Osteoblast (primary cell): Measurements from ENCODE around the gene SNX25. TPM values are rescaled to one million over a fixed set of nuclear protein-coding genes. Genes with fewer than 3 reads are reported as not detected.
A peak's percentile ranks its signal among the peaks of the same experiment; 100 is the strongest.

Source experiments
- DNase-seq: peaks from one replicate; pipeline ENCODE4 v3.0.0; 2011; ENCODE audit warnings: low spot score, mixed read lengths; ENCODE audit not compliant: insufficient read length; ENCODE audit errors: missing footprints
- H2AFZ ChIP-seq: 2 replicates; pipeline ENCODE4 v1.6.0; 2011; ENCODE audit warnings: mild to moderate bottlenecking, low read length
- H3K27ac ChIP-seq: 2 replicates; pipeline ENCODE4 v1.5.1; 2011; ENCODE audit warnings: mild to moderate bottlenecking, low read depth, low read length, moderate library complexity
- H3K27me3 ChIP-seq: 2 replicates; pipeline ENCODE4 v1.6.0; 2012; ENCODE audit warnings: mild to moderate bottlenecking, control low read depth, inconsistent platforms, low read length, moderate library complexity; ENCODE audit not compliant: insufficient read depth
- H3K36me3 ChIP-seq: 2 replicates; pipeline ENCODE4 v1.5.1; 2011; ENCODE audit warnings: mild to moderate bottlenecking, low read length, control low read depth, moderate library complexity; ENCODE audit not compliant: insufficient read depth
- H3K4me1 ChIP-seq: 2 replicates; pipeline ENCODE4 v1.5.1; 2011; ENCODE audit warnings: mild to moderate bottlenecking, low read length, control low read depth, moderate library complexity; ENCODE audit not compliant: insufficient read depth
- H3K4me2 ChIP-seq: 2 replicates; pipeline ENCODE4 v1.6.0; 2011; ENCODE audit warnings: mild to moderate bottlenecking, low read length; ENCODE audit not compliant: insufficient read depth
- H3K4me3 ChIP-seq: fragments of 200-600 bp; sonication (generic); 3 replicates; pipeline ENCODE4 v1.5.1; 2012; ENCODE audit warnings: mild to moderate bottlenecking, low read length, inconsistent platforms; ENCODE audit not compliant: insufficient read depth
- H3K79me2 ChIP-seq: 2 replicates; pipeline ENCODE4 v1.6.0; 2012; ENCODE audit warnings: mild to moderate bottlenecking, low read length, control low read depth, inconsistent platforms; ENCODE audit not compliant: insufficient read depth
- H3K9me3 ChIP-seq: 2 replicates; pipeline ENCODE4 v1.5.1; 2011; ENCODE audit warnings: low read depth, low read length, control low read depth
- H4K20me1 ChIP-seq: 2 replicates; pipeline ENCODE4 v1.6.0; 2012; ENCODE audit warnings: mild to moderate bottlenecking, low read length, control low read depth; ENCODE audit not compliant: insufficient read depth
- CTCF ChIP-seq: IDR thresholded peaks from 2 replicates; pipeline ENCODE4 v1.5.1; 2011; ENCODE audit warnings: mild to moderate bottlenecking, low read depth, low read length, moderate library complexity; ENCODE audit errors: extremely low read depth
- total RNA-seq: library from RNA; depleted of rRNA; stranded (reverse); fragments of >200 nt; gene quantifications from 2 replicates; pipeline ENCODE4 v1.2.3, GENCODE V29; 2012

SNX25 gene
- total RNA-seq, 1 donor = 98.1 TPM

- no peaks in the 10 kb centered on the region for H4K20me1 ChIP-seq
- no peaks in the 10 kb centered on the region for H3K27me3 ChIP-seq
- H3K4me1 ChIP-seq = peaks cover 2% of the 10 kb centered on the region
- H3K79me2 ChIP-seq = no peaks in the 10 kb centered on the region
- H3K4me3 ChIP-seq = no peak overlapping the region
- H2AFZ ChIP-seq = no peak overlapping the region
- DNase-seq = no peak
- no peak overlapping the region for H3K27ac ChIP-seq
- no peak for TF ChIP-seq CTCF
- H3K9me3 ChIP-seq = no peaks in the 10 kb centered on the region
- H3K4me2 ChIP-seq = no peak overlapping the region
- peaks cover 58% of the 10 kb centered on the region for H3K36me3 ChIP-seq
These were observed 142.8 kb downstream of the SNX25 start for GRCh38 chr4:185352202-185352601.

- Histone ChIP-seq H3K27ac (no peak overlapping the region), H3K27me3 (no peaks in the 10 kb centered on the region), H2AFZ (no peak overlapping the region), H3K79me2 (no peaks in the 10 kb centered on the region), H3K9me3 (no peaks in the 10 kb centered on the region), H3K4me1 (peaks cover 7% of the 10 kb centered on the region), H3K4me3 (no peak overlapping the region), H3K36me3 (peaks cover 63% of the 10 kb centered on the region), H4K20me1 (no peaks in the 10 kb centered on the region), H3K4me2 (no peak overlapping the region)
- TF ChIP-seq CTCF = no peak
- DNase-seq = peak; percentile 34
These were observed 143.3 kb downstream of the SNX25 start for GRCh38 chr4:185352741-185353140.

GRCh38 chr4:185357211-185357610 is 147.8 kb downstream of the SNX25 start:
- Histone ChIP-seq H2AFZ (no peak overlapping the region), H3K9me3 (no peaks in the 10 kb centered on the region), H3K27ac (peak overlapping the region; percentile 96), H3K27me3 (no peaks in the 10 kb centered on the region), H3K4me2 (no peak overlapping the region), H4K20me1 (no peaks in the 10 kb centered on the region), H3K36me3 (peaks cover 41% of the 10 kb centered on the region), H3K79me2 (no peaks in the 10 kb centered on the region), H3K4me3 (no peak overlapping the region), H3K4me1 (peaks cover 30% of the 10 kb centered on the region)
- DNase-seq = no peak
- TF ChIP-seq CTCF = no peak

- Histone ChIP-seq H3K79me2 (no peaks in the 10 kb centered on the region), H3K9me3 (no peaks in the 10 kb centered on the region), H3K27me3 (no peaks in the 10 kb centered on the region), H3K4me1 (peaks cover 30% of the 10 kb centered on the region), H3K27ac (peak overlapping the region; percentile 96), H2AFZ (no peak overlapping the region), H3K4me2 (peak overlapping the region; percentile 54), H3K36me3 (peaks cover 36% of the 10 kb centered on the region), H4K20me1 (no peaks in the 10 kb centered on the region), H3K4me3 (no peak overlapping the region)
- TF ChIP-seq CTCF = no peak
- DNase-seq = no peak
These were observed 148.5 kb downstream of the SNX25 start for GRCh38 chr4:185357733-185358440.
